Measurements from ENCODE around the gene NOC2L.
A peak's percentile ranks its signal among the peaks of the same experiment; 100 is the strongest.

Gene NOC2L

GRCh38 chr1:904310-904950 lies 54.6 kb downstream of the NOC2L start:
- no peaks in the 10 kb centered on the region for H3K9me3 ChIP-seq (ENCODE audit: low read length)
- peaks cover 6% of the 10 kb centered on the region for H3K4me1 ChIP-seq (ENCODE audit: insufficient read depth, low read length, severe bottlenecking)
- H3K4me3 ChIP-seq (ENCODE audit: low read depth, low read length, poor library complexity, severe bottlenecking): peak overlapping the region; percentile 55
- TF ChIP-seq CTCF (IDR thresholded peaks at IDR 0.05; ENCODE audit: low read length): peak; percentile 75
- no peak for TF ChIP-seq EZH2 (IDR thresholded peaks at IDR 0.05; ENCODE audit: borderline replicate concordance, low read length)
- no peak overlapping the region for H3K27ac ChIP-seq (ENCODE audit: low read depth, low read length, poor library complexity, severe bottlenecking)
- H3K27me3 ChIP-seq (ENCODE audit: insufficient read depth, low read length): peaks cover 11% of the 10 kb centered on the region; the same call in 1 of the 2 replicates
- peak overlapping the region; percentile 57 for H3K4me2 ChIP-seq (ENCODE audit: low read length)
- H4K20me1 ChIP-seq (ENCODE audit: insufficient read depth, low read length): no peaks in the 10 kb centered on the region
- H3K9ac ChIP-seq (ENCODE audit: low read length): peak overlapping the region; percentile 10; the same call in 1 of the 2 replicates
- H2AFZ ChIP-seq (ENCODE audit: low read length): no peak overlapping the region
- no peaks in the 10 kb centered on the region for H3K9me2 ChIP-seq (ENCODE audit: low read depth, low read length)
- no peaks in the 10 kb centered on the region for H3K79me2 ChIP-seq (ENCODE audit: insufficient read depth, low read length)
- H3K36me3 ChIP-seq (ENCODE audit: insufficient read depth, low read length): no peaks in the 10 kb centered on the region
- no peaks in the 10 kb centered on the region for H3F3A ChIP-seq (ENCODE audit: insufficient read depth, low read length)

- Histone ChIP-seq H3F3A (ENCODE audit: insufficient read depth, low read length) (no peaks in the 10 kb centered on the region), H3K4me1 (ENCODE audit: insufficient read depth, low read length, severe bottlenecking) (peaks cover 6% of the 10 kb centered on the region), H3K9ac (ENCODE audit: low read length) (no peak overlapping the region), H3K27ac (ENCODE audit: low read depth, low read length, poor library complexity, severe bottlenecking) (no peak overlapping the region), H4K20me1 (ENCODE audit: insufficient read depth, low read length) (no peaks in the 10 kb centered on the region), H3K36me3 (ENCODE audit: insufficient read depth, low read length) (no peaks in the 10 kb centered on the region), H3K4me2 (ENCODE audit: low read length) (no peak overlapping the region), H3K27me3 (ENCODE audit: insufficient read depth, low read length) (peaks cover 11% of the 10 kb centered on the region; the same call in 1 of the 2 replicates), H3K79me2 (ENCODE audit: insufficient read depth, low read length) (no peaks in the 10 kb centered on the region), H3K9me2 (ENCODE audit: low read depth, low read length) (no peaks in the 10 kb centered on the region), H3K4me3 (ENCODE audit: low read depth, low read length, poor library complexity, severe bottlenecking) (no peak overlapping the region), H2AFZ (ENCODE audit: low read length) (no peak overlapping the region), H3K9me3 (ENCODE audit: low read length) (no peaks in the 10 kb centered on the region)
- TF ChIP-seq EZH2 (IDR thresholded peaks at IDR 0.05; ENCODE audit: borderline replicate concordance, low read length): no peak
Measured at GRCh38 chr1:903721-904271, 55.3 kb downstream of the NOC2L start.

GRCh38 chr1:903305-903704 lies 55.8 kb downstream of the NOC2L start:
- no peaks in the 10 kb centered on the region for H3K79me2 ChIP-seq (ENCODE audit: insufficient read depth, low read length)
- no peak overlapping the region for H3K4me2 ChIP-seq (ENCODE audit: low read length)
- H3K9ac ChIP-seq (ENCODE audit: low read length): no peak overlapping the region
- H4K20me1 ChIP-seq (ENCODE audit: insufficient read depth, low read length): no peaks in the 10 kb centered on the region
- peaks cover 11% of the 10 kb centered on the region; the same call in 1 of the 2 replicates for H3K27me3 ChIP-seq (ENCODE audit: insufficient read depth, low read length)
- no peaks in the 10 kb centered on the region for H3F3A ChIP-seq (ENCODE audit: insufficient read depth, low read length)
- no peaks in the 10 kb centered on the region for H3K9me2 ChIP-seq (ENCODE audit: low read depth, low read length)
- TF ChIP-seq EZH2 (IDR thresholded peaks at IDR 0.05; ENCODE audit: borderline replicate concordance, low read length) (no peak), CTCF (IDR thresholded peaks at IDR 0.05; ENCODE audit: low read length) (no peak)
- H3K9me3 ChIP-seq (ENCODE audit: low read length): no peaks in the 10 kb centered on the region
- no peak overlapping the region for H3K4me3 ChIP-seq (ENCODE audit: low read depth, low read length, poor library complexity, severe bottlenecking)
- H3K4me1 ChIP-seq (ENCODE audit: insufficient read depth, low read length, severe bottlenecking): peaks cover 6% of the 10 kb centered on the region
- no peak overlapping the region for H2AFZ ChIP-seq (ENCODE audit: low read length)
- no peak overlapping the region for H3K27ac ChIP-seq (ENCODE audit: low read depth, low read length, poor library complexity, severe bottlenecking)
- H3K36me3 ChIP-seq (ENCODE audit: insufficient read depth, low read length): no peaks in the 10 kb centered on the region

All from OCI-LY1 (cell line).